Vagina (tissue), 2 donors: ENCODE results near the gene STIM1. TPM values are rescaled to one million over a fixed set of nuclear protein-coding genes. Genes with fewer than 3 reads are reported as not detected.
"Not testable (repeated sequence)": the region's sequence is repeated elsewhere in the genome, so short reads cannot be mapped to it uniquely, and the experiment has no call there.

Experiments
- DNase-seq, 2 donors: peaks; one replicate each; pipeline ENCODE4 v3.0.0-alpha.2; 2017; ENCODE audit errors: extremely low spot score in 2 of 2
- H3K27ac ChIP-seq: fragments of 200-600 bp; sonication (generic); one replicate; pipeline ENCODE4 v1.5.1; 2019
- H3K27me3 ChIP-seq: fragments of 200-600 bp; sonication (generic); one replicate; pipeline ENCODE4 v1.5.1; 2019
- H3K36me3 ChIP-seq, 2 donors: fragments of 200-600 bp; sonication (generic); one replicate each; pipeline ENCODE4 v1.5.1; 2017 to 2019
- H3K4me1 ChIP-seq: fragments of 200-600 bp; sonication (generic); one replicate; pipeline ENCODE4 v1.5.1; 2019
- H3K4me3 ChIP-seq, 2 donors: fragments of 200-600 bp; sonication (generic); 1 replicate in 1 of 2; 2 replicates in 1 of 2; pipeline ENCODE4 v1.5.1; 2016 to 2019
- H3K9me3 ChIP-seq: fragments of 200-600 bp; sonication (generic); one replicate; pipeline ENCODE4 v1.5.1; 2019
- POLR2A ChIP-seq, 2 donors: fragments of 450-650 bp; IDR thresholded peaks; one replicate each; pipeline ENCODE4 v1.6.1; 2017; ENCODE audit warnings: antibody characterized with exemption in 2 of 2, mild to moderate bottlenecking in 2 of 2, moderate library complexity in 2 of 2
- POLR2AphosphoS5 ChIP-seq, 2 donors: sonication (generic); formaldehyde crosslinking; IDR thresholded peaks; one replicate each; pipeline ENCODE4 v1.9.0; 2017; ENCODE audit warnings: antibody characterized with exemption in 2 of 2, mild to moderate bottlenecking in 2 of 2, low read depth in 1 of 2; ENCODE audit not compliant: insufficient read depth in 1 of 2
- intact Hi-C: fragments of 100-400 bp; cut with DNase I; formaldehyde crosslinking; loops from one replicate; pipeline ENCODE4 v1.15.1; 2023
- total RNA-seq: library from RNA; depleted of rRNA; stranded (reverse); fragments of >200 nt; gene quantifications from one replicate; pipeline ENCODE4 v1.2.3, GENCODE V29; 2016
- TF ChIP-seq, protein P1 (sequence below), 3 experiments: fragments of 450-650 bp in 2 of 3; fragments of 200-600 bp in 1 of 3; sonication (generic) in 1 of 3; IDR thresholded peaks; one replicate each; pipeline ENCODE4 v1.5.1; 2017 to 2019; ENCODE audit warnings: antibody characterized with exemption in 3 of 3, mild to moderate bottlenecking in 2 of 3, moderate library complexity in 2 of 3

Gene STIM1
- total RNA-seq, 1 donor from 2014 or later = 68.8 TPM

- DNase-seq = no peak
- no peak for TF ChIP-seq POLR2A (IDR thresholded peaks at IDR 0.05)
- no peak for TF ChIP-seq POLR2AphosphoS5 (IDR thresholded peaks at IDR 0.05; ENCODE audit: insufficient read depth in 1 of 2, low read depth in 1 of 2)
- TF ChIP-seq, protein P1, sequence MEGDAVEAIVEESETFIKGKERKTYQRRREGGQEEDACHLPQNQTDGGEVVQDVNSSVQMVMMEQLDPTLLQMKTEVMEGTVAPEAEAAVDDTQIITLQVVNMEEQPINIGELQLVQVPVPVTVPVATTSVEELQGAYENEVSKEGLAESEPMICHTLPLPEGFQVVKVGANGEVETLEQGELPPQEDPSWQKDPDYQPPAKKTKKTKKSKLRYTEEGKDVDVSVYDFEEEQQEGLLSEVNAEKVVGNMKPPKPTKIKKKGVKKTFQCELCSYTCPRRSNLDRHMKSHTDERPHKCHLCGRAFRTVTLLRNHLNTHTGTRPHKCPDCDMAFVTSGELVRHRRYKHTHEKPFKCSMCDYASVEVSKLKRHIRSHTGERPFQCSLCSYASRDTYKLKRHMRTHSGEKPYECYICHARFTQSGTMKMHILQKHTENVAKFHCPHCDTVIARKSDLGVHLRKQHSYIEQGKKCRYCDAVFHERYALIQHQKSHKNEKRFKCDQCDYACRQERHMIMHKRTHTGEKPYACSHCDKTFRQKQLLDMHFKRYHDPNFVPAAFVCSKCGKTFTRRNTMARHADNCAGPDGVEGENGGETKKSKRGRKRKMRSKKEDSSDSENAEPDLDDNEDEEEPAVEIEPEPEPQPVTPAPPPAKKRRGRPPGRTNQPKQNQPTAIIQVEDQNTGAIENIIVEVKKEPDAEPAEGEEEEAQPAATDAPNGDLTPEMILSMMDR (IDR thresholded peaks at IDR 0.05) = no peak
- intact Hi-C loops = no loop called here
Measured at GRCh38 chr11:4006946-4007680, 151.6 kb downstream of the STIM1 start.

DNA sequence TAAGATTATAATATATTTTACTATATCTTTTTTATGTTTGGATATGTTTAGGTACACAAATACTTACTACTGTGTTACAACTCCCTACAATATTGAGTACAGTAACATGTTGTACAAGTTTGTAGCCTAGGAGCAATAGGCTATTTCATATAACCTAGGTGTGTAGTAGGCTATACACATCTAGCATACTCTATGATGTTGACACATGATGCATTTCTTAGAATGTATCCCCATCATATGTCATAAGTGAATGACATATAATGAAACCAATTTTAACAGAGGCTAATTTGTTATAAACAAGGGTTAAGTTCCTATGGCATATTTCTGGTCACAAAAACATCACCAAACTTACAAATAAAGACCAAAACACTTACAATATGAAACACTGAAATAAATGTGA lies 152.7 kb downstream of the STIM1 start:
- Histone ChIP-seq H3K4me3 (no peak overlapping the region), H3K4me1 (no peaks in the 10 kb centered on the region), H3K36me3 (no peaks in the 10 kb centered on the region), H3K9me3 (no peaks in the 10 kb centered on the region), H3K27me3 (no peaks in the 10 kb centered on the region), H3K27ac (no peak overlapping the region)
- TF ChIP-seq POLR2A (IDR thresholded peaks at IDR 0.05) = no peak
- TF ChIP-seq POLR2AphosphoS5 (IDR thresholded peaks at IDR 0.05; ENCODE audit: insufficient read depth in 1 of 2, low read depth in 1 of 2) = no peak
- TF ChIP-seq, protein P1 (IDR thresholded peaks at IDR 0.05) = no peak
- intact Hi-C loops = no loop called here
- no peak for DNase-seq

More at GRCh38 chr11:4006946-4007680, 151.6 kb downstream of the STIM1 start:
- H3K9me3 ChIP-seq = no peaks in the 10 kb centered on the region
- H3K27me3 ChIP-seq = no peaks in the 10 kb centered on the region
- no peak overlapping the region for H3K27ac ChIP-seq
- no peaks in the 10 kb centered on the region for H3K4me1 ChIP-seq
- no peaks in the 10 kb centered on the region for H3K36me3 ChIP-seq
- no peak overlapping the region for H3K4me3 ChIP-seq

- H3K4me3 ChIP-seq, DNase-seq, H3K4me1 ChIP-seq, H3K27ac ChIP-seq, H3K27me3 ChIP-seq, H3K36me3 ChIP-seq, intact Hi-C loops, H3K9me3 ChIP-seq: not testable (repeated sequence)
Measured at GRCh38 chr11:4016602-4017001, 161.1 kb downstream of the STIM1 start.

- intact Hi-C loops = no loop called here
- no peak for DNase-seq
- Histone ChIP-seq H3K36me3 (no peaks in the 10 kb centered on the region), H3K4me1 (no peaks in the 10 kb centered on the region), H3K27ac (no peak overlapping the region), H3K27me3 (no peaks in the 10 kb centered on the region), H3K9me3 (no peaks in the 10 kb centered on the region), H3K4me3 (no peak overlapping the region)
- TF ChIP-seq POLR2AphosphoS5 (IDR thresholded peaks at IDR 0.05; ENCODE audit: insufficient read depth in 1 of 2, low read depth in 1 of 2) (no peak), POLR2A (IDR thresholded peaks at IDR 0.05) (no peak)
- TF ChIP-seq, protein P1 (IDR thresholded peaks at IDR 0.05) = no peak
Measured at GRCh38 chr11:4017129-4017528, 161.7 kb downstream of the STIM1 start.

DNA sequence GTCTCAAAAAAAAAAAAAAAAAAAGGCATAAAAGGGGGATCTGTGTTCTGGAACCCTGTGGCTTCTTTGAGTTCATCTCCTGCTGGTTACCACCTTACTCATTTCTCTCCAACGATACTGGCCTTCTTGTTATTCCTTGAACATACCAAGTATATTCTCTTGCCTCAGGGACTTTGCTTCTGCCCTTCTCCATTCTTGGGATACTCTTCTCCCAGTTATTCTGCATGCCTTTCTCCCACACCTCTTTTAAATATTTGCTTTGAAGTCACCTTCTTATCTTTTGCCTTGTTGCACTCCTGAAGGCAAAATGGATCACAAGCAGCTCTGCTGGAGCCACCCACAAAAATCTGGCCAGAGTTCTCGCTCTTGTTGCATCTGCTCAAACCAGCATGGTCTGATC lies 163.2 kb downstream of the STIM1 start:
- H3K27me3 ChIP-seq = no peaks in the 10 kb centered on the region
- intact Hi-C loops = no loop called here
- no peak overlapping the region for H3K4me3 ChIP-seq
- H3K36me3 ChIP-seq = no peaks in the 10 kb centered on the region
- no peaks in the 10 kb centered on the region for H3K4me1 ChIP-seq
- TF ChIP-seq, protein P1 (IDR thresholded peaks at IDR 0.05) = no peak
- TF ChIP-seq POLR2AphosphoS5 (IDR thresholded peaks at IDR 0.05; ENCODE audit: insufficient read depth in 1 of 2, low read depth in 1 of 2) = no peak
- TF ChIP-seq POLR2A (IDR thresholded peaks at IDR 0.05) = no peak
- H3K27ac ChIP-seq = no peak overlapping the region
- H3K9me3 ChIP-seq = no peaks in the 10 kb centered on the region
- no peak for DNase-seq
